Esophagus muscularis mucosa (tissue), 3 donors: ENCODE data around the gene ACER1.

Source experiments
- CTCF ChIP-seq, 3 experiments: fragments of 200-600 bp in 2 of 3; fragments of 450-650 bp in 1 of 3; sonication (generic) in 2 of 3; IDR thresholded peaks; one replicate each; pipeline ENCODE4 v1.5.1; 2017 to 2019; ENCODE audit warnings: antibody characterized with exemption in 3 of 3, mild to moderate bottlenecking in 2 of 3, moderate library complexity in 1 of 3
- EP300 ChIP-seq: sonication (generic); formaldehyde crosslinking; IDR thresholded peaks from one replicate; pipeline ENCODE4 v1.6.1; 2017; ENCODE audit warnings: antibody characterized with exemption

GRCh38 chr19:6298413-6298812 lies 35.0 kb downstream of the ACER1 start:
- TF ChIP-seq CTCF (IDR thresholded peaks at IDR 0.05) (no peak), EP300 (no peak)
